Body of pancreas (tissue), 4 donors: ENCODE results near the gene GALNT6.

Experiments
- CTCF ChIP-seq, 7 experiments: fragments of 450-650 bp in 4 of 7; fragments of 200-600 bp in 3 of 7; sonication (generic) in 3 of 7; IDR thresholded peaks; one replicate each; pipeline ENCODE4 v1.5.1; 2016 to 2019; ENCODE audit warnings: antibody characterized with exemption in 7 of 7
- POLR2A ChIP-seq, 3 donors: fragments of 450-650 bp; IDR thresholded peaks; one replicate each; pipeline ENCODE4 v1.6.1; 2016; ENCODE audit warnings: antibody characterized with exemption in 3 of 3, mild to moderate bottlenecking in 2 of 3

GRCh38 chr12:51330186-51330585 is 61.0 kb downstream of the GALNT6 start:
- TF ChIP-seq CTCF (IDR thresholded peaks at IDR 0.05) (no peak), POLR2A (IDR thresholded peaks at IDR 0.05) (no peak)
